Left lung (tissue), 10 donors: ENCODE results near the gene LBH. TPM values are rescaled to one million over a fixed set of nuclear protein-coding genes. Genes with fewer than 3 reads are reported as not detected.
A peak's percentile ranks its signal among the peaks of the same experiment; 100 is the strongest.

Source experiments
- ATAC-seq: fragments of 200-7000 bp; cut with Tn5 transposase; one replicate; pipeline ENCODE4 v1.9.1; 2020; ENCODE audit warnings: moderate library complexity
- DNase-seq, 4 donors: peaks; one replicate each; pipeline ENCODE4 v3.0.0-alpha.2; 2013 to 2020
- H3K27ac ChIP-seq, 2 donors: fragments of 200-600 bp; sonication (generic) in 1 of 2; one replicate each; pipeline versions ENCODE4 v1.5.0 to v1.8.0; 2020 to 2021
- H3K27me3 ChIP-seq, 2 donors: fragments of 200-600 bp; sonication (generic) in 1 of 2; one replicate each; pipeline versions ENCODE4 v1.5.0 to v1.8.0; 2020 to 2021
- H3K36me3 ChIP-seq, 2 donors: fragments of 200-600 bp; sonication (generic) in 1 of 2; one replicate each; pipeline versions ENCODE4 v1.5.0 to v1.8.0; 2020 to 2021
- H3K4me1 ChIP-seq, 2 donors: fragments of 200-600 bp; one replicate each; pipeline ENCODE4 v1.8.0; 2021
- H3K4me3 ChIP-seq, 2 donors: fragments of 200-600 bp; sonication (generic) in 1 of 2; one replicate each; pipeline versions ENCODE4 v1.5.0 to v1.8.0; 2020 to 2021; ENCODE audit warnings: mild to moderate bottlenecking in 1 of 2
- H3K9me3 ChIP-seq, 2 donors: fragments of 200-600 bp; sonication (generic) in 1 of 2; one replicate each; pipeline versions ENCODE4 v1.5.0 to v1.8.0; 2020 to 2021
- intact Hi-C, 2 donors: fragments of 100-400 bp; cut with DNase I; formaldehyde crosslinking; loops; one replicate each; pipeline versions ENCODE4 v1.11.2 to v1.14.2; 2022
- polyA plus RNA-seq, 6 donors: library from polyadenylated mRNA; unstranded; fragments of 120-200 nt; gene quantifications; one replicate each; pipeline ENCODE4 v1.2.1, GENCODE V29; 2013; ENCODE audit not compliant: insufficient read length in 6 of 6
- total RNA-seq, 2 donors: library from RNA; stranded (reverse); fragmentation: NEBNext Ultra II Directional; extraction: Animal tissue kit (Norgen Biotek cat#: 25700); gene quantifications; one replicate each; pipeline ENCODE4 v1.2.1, GENCODE V29; 2021
- TF ChIP-seq, protein P1 (sequence below), 2 donors: fragments of 200-600 bp; sonication (generic) in 1 of 2; IDR thresholded peaks; one replicate each; pipeline versions ENCODE4 v1.5.0 to v1.8.0; 2021; ENCODE audit warnings: antibody characterized with exemption in 2 of 2
- donor health status: DM: no; HTN: yes; CAD: no.
- donor health status: DM: no; HTN: no; CAD: no.

The LBH gene
- total and polyA plus RNA-seq, 8 donors: 93.6 to 256 (median 124) TPM

DNA sequence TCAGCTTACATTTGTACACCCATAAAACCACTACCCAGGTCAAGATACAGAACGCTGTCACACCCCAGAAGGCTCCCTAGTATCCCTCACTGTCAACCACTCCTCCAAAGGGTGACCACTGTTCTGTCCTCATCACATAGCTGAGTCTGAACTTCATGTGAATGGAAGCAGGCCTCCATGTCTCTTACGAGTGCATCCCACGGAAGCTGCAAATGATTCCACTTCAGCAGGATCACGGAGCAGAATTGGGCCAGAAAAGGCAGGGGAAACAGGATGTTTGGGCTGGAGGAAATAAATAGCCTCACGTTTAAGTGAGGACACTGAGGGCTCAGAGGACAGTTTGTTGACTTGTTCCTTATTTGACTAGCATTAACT, 38.4 kb downstream of the LBH start:
- peaks cover 20 to 24% of the 10 kb centered on the region in 2 donors for H3K4me1 ChIP-seq
- intact Hi-C loops: no loop called here
- TF ChIP-seq, protein P1, sequence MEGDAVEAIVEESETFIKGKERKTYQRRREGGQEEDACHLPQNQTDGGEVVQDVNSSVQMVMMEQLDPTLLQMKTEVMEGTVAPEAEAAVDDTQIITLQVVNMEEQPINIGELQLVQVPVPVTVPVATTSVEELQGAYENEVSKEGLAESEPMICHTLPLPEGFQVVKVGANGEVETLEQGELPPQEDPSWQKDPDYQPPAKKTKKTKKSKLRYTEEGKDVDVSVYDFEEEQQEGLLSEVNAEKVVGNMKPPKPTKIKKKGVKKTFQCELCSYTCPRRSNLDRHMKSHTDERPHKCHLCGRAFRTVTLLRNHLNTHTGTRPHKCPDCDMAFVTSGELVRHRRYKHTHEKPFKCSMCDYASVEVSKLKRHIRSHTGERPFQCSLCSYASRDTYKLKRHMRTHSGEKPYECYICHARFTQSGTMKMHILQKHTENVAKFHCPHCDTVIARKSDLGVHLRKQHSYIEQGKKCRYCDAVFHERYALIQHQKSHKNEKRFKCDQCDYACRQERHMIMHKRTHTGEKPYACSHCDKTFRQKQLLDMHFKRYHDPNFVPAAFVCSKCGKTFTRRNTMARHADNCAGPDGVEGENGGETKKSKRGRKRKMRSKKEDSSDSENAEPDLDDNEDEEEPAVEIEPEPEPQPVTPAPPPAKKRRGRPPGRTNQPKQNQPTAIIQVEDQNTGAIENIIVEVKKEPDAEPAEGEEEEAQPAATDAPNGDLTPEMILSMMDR (IDR thresholded peaks at IDR 0.05): no peak
- H3K27me3 ChIP-seq: no peaks in the 10 kb centered on the region
- no peak overlapping the region for H3K4me3 ChIP-seq
- DNase-seq: no peak
- no peaks in the 10 kb centered on the region for H3K36me3 ChIP-seq
- ATAC-seq: no peak
- H3K9me3 ChIP-seq: no peaks in the 10 kb centered on the region
- no peak overlapping the region for H3K27ac ChIP-seq

DNA sequence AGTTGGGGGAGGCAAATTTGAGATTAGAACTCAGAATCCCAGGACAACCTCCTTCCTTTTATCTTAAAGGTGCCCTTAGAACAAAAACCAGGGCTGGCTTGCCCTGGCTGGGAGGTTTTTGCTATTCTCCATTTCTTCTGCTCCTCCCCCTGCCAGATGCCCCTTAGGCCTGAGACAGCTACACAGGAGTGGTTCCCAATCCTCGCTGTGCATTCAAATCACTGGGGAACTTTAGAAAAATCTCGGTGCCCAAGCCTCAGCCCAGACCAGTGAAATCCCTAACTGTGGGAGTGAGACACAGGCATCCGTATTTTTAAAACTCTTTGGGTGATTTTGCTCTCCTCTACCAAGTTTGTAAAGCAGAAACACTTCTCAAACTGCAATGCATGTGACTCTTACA, 38.8 kb downstream of the LBH start:
- no peak overlapping the region for H3K27ac ChIP-seq
- intact Hi-C loops: no loop called here
- no peaks in the 10 kb centered on the region for H3K27me3 ChIP-seq
- DNase-seq (no peak), ATAC-seq (no peak)
- peaks cover 20 to 24% of the 10 kb centered on the region in 2 donors for H3K4me1 ChIP-seq
- no peak overlapping the region for H3K4me3 ChIP-seq
- TF ChIP-seq, protein P1 (IDR thresholded peaks at IDR 0.05): no peak
- no peaks in the 10 kb centered on the region for H3K9me3 ChIP-seq
- no peaks in the 10 kb centered on the region for H3K36me3 ChIP-seq

DNA sequence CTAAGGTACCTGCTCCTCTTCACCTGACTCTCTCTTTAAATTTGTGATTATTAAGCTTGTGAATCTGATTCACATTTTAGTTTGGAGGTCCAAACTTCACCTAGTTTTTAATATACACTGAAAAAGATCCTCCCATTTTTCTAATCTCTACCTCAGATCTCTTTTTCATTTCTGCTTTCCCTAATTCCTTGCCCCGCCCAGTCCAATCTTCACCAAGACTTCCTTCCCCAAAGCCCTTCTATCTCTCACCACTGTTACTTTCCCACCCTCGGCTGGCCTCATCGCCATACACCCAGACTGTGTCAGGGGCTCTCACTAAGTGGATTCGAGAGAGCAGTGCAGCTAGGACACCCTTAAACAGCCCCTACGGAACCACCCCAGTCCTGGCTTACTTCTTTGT, 40.0 kb downstream of the LBH start:
- H3K9me3 ChIP-seq: no peaks in the 10 kb centered on the region
- H3K4me3 ChIP-seq: no peak overlapping the region
- TF ChIP-seq, protein P1 (IDR thresholded peaks at IDR 0.05): no peak
- no peaks in the 10 kb centered on the region for H3K36me3 ChIP-seq
- DNase-seq: no peak
- H3K27me3 ChIP-seq: no peaks in the 10 kb centered on the region
- no peak overlapping the region for H3K27ac ChIP-seq
- H3K4me1 ChIP-seq: peaks cover 15 to 16% of the 10 kb centered on the region in 2 donors
- intact Hi-C loops: no loop called here
- ATAC-seq: no peak

DNA sequence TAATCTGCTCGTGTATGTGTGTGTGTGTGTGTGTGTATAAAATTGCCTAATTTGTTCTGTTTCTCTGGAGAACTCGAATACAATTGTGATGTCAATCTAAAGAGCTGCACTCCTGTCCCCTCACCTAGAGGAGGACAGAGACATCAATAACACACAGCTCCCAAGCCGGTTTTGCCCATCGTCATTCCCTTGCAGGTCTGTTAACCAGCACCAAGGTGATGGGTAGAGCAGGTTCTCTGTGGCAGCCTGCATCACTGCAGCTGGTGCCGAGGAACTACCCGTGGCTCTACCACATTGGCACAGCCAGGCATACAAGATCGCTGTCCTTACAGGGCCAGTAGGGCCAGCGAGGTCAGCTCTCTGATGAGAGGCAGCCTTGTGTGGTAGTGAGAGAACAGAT, 41.0 kb downstream of the LBH start:
- Histone ChIP-seq H3K36me3 (no peaks in the 10 kb centered on the region), H3K4me1 (peaks cover 6 to 10% of the 10 kb centered on the region in 2 donors), H3K27me3 (no peaks in the 10 kb centered on the region), H3K27ac (no peak overlapping the region), H3K9me3 (no peaks in the 10 kb centered on the region), H3K4me3 (no peak overlapping the region)
- intact Hi-C loops: no loop called here
- ATAC-seq: no peak
- TF ChIP-seq, protein P1 (IDR thresholded peaks at IDR 0.05): no peak
- no peak for DNase-seq

DNA sequence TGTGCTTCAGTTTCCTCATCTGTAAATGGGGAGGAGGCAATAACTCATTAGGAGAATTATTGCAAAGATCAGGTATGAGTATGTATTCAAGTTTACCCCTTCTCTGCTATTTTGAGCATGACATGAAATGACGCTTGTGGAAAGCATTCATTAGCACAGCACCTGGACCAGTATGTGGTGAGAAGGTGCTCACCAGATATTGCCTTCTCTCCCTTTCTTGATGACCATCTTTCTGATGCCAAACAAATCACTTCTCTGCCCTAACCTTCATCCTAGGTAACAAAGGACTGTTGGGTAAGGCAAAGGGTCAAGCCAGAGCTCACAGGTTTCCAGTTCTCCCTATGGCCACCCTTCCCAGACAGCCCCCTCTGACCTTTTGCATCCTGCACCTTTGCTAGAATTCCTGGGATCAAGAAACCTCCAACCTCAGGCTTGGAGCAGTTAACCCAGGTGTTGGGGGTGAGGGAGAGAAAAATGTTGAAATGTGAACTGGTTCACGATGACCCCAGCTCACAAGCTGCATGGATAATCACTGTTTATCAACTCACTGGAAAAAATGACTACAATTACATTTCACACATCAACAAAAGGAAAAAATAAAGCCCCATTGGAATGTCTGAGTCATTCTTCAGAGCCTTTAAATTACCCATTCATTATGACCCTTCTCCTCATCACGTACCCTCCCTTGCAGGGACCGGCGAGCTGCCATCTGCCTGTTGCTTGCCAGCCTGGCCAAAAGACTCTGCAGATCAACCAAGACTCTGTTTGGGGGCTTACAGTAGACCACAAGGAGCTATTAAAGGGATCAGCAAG, 41.6 kb downstream of the LBH start:
- no peak overlapping the region for H3K4me3 ChIP-seq
- intact Hi-C loops: no loop called here
- peaks cover 4 to 10% of the 10 kb centered on the region in 2 donors for H3K4me1 ChIP-seq
- H3K27me3 ChIP-seq: no peaks in the 10 kb centered on the region
- no peaks in the 10 kb centered on the region for H3K36me3 ChIP-seq
- DNase-seq: no peak
- H3K9me3 ChIP-seq: no peaks in the 10 kb centered on the region
- H3K27ac ChIP-seq: peak overlapping the region in 1 of 2 donors; percentile 60
- TF ChIP-seq, protein P1 (IDR thresholded peaks at IDR 0.05): no peak
- peak; percentile 34 for ATAC-seq
